ENCODE measurements around the gene AOPEP.

DNA sequence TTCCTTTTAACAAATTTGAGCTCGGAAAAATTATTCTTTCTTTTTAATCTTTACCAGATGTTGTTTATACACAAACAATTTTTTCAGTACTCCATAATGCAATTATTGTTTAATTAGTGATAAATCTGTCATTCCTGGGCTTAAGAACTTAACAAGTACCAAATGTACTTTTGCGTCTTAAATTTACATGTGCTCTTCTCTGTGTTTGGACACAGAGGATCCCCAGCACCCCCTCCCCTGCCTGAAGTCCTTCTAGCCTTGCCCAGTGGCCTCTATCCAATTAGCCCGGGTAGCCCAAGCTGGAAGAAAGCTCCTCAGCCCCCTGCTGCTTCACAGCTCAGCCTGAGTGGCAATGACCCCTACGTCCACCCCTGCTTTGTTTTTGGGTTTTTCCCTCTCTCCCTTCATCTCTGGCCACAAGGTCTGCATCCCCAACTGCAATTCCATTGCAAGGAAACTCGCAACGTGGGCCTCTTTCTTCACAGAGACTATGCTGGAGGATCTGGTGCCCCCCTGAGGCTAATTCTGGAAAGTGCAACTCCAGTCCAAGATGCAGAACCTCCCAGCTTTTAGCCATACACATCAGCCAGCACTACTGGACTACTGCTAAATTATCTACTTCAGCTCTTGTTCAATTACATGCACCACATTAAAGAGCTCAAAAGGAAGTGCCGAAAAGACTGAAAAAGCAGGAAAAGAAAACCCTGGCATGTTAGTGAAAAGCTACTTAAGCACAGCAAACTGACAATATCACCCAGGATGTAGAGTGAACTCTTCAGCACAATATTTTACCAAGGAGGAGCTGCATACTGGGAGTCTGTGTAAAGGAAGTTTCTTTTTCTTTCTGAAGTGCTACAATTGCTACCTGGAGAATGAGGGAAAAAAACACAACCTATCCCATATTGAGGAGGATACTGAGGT lies 404.8 kb downstream of the AOPEP start:
- TF ChIP-seq, protein P1, sequence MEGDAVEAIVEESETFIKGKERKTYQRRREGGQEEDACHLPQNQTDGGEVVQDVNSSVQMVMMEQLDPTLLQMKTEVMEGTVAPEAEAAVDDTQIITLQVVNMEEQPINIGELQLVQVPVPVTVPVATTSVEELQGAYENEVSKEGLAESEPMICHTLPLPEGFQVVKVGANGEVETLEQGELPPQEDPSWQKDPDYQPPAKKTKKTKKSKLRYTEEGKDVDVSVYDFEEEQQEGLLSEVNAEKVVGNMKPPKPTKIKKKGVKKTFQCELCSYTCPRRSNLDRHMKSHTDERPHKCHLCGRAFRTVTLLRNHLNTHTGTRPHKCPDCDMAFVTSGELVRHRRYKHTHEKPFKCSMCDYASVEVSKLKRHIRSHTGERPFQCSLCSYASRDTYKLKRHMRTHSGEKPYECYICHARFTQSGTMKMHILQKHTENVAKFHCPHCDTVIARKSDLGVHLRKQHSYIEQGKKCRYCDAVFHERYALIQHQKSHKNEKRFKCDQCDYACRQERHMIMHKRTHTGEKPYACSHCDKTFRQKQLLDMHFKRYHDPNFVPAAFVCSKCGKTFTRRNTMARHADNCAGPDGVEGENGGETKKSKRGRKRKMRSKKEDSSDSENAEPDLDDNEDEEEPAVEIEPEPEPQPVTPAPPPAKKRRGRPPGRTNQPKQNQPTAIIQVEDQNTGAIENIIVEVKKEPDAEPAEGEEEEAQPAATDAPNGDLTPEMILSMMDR (IDR thresholded peaks at IDR 0.05; ENCODE audit: low read depth, low read length, poor library complexity, severe bottlenecking): peak; percentile 94
- TF ChIP-seq EZH2phosphoT487 (IDR thresholded peaks at IDR 0.05; ENCODE audit: borderline replicate concordance, low read length): no peak

Measured in DOHH2 (cell line).